Prostate gland (tissue), 2 donors: ENCODE results near the gene PER1. TPM values are rescaled to one million over a fixed set of nuclear protein-coding genes. Genes with fewer than 3 reads are reported as not detected.

ENCODE experiments used
- DNase-seq: peaks from one replicate; pipeline ENCODE4 v3.0.0-alpha.2; 2019; ENCODE audit warnings: low spot score
- H3K27ac ChIP-seq, 2 donors: fragments of 200-600 bp; sonication (generic); 2 replicates each; pipeline ENCODE4 v1.5.1; 2017 to 2019
- H3K27me3 ChIP-seq: fragments of 200-600 bp; sonication (generic); replicated peaks from 2 replicates; pipeline ENCODE4 v1.5.1; 2019; ENCODE audit not compliant: insufficient read depth
- H3K36me3 ChIP-seq, 2 donors: fragments of 200-600 bp; sonication (generic); 1 replicate in 1 of 2; 2 replicates in 1 of 2; pipeline versions ENCODE4 v1.5.1 to v1.8.1; 2017 to 2019
- H3K4me1 ChIP-seq: fragments of 200-600 bp; sonication (generic); replicated peaks from 2 replicates; pipeline ENCODE4 v1.5.1; 2019
- H3K4me3 ChIP-seq, 2 donors: fragments of 200-600 bp; sonication (generic); 2 replicates each; pipeline ENCODE4 v1.5.1; 2017 to 2019
- H3K9me3 ChIP-seq: fragments of 200-600 bp; sonication (generic); 2 replicates; pipeline ENCODE4 v1.5.1; 2017
- CTCF ChIP-seq, 4 experiments: fragments of 200-600 bp in 2 of 4; fragments of 450-650 bp in 2 of 4; sonication (generic) in 2 of 4; IDR thresholded peaks; 1 replicate in 3 of 4; 2 replicates in 1 of 4; pipeline ENCODE4 v1.5.1; 2016 to 2019; ENCODE audit warnings: antibody characterized with exemption in 4 of 4, mild to moderate bottlenecking in 2 of 4, moderate library complexity in 2 of 4
- POLR2A ChIP-seq: fragments of 450-650 bp; IDR thresholded peaks from one replicate; pipeline ENCODE4 v1.6.1; 2016; ENCODE audit warnings: antibody characterized with exemption, mild to moderate bottlenecking
- POLR2AphosphoS5 ChIP-seq: sonication (generic); formaldehyde crosslinking; IDR thresholded peaks from one replicate; pipeline ENCODE4 v1.6.1; 2017; ENCODE audit warnings: antibody characterized with exemption
- WGBS: methylation state at CpG from one replicate; pipeline ENCODE4 v1.1.5; 2018; 5-methylcytosine and 5-hydroxymethylcytosine counted together
- intact Hi-C: fragments of 100-400 bp; cut with DNase I; formaldehyde crosslinking; loops from one replicate; pipeline ENCODE4 v1.14.2; 2022
- total RNA-seq, 2 donors: library from RNA; depleted of rRNA; stranded (reverse); fragments of >200 nt; gene quantifications; one replicate each; pipeline ENCODE4 v1.1.0, GENCODE V29; 2016

Gene PER1
- total RNA-seq, 2 donors from 2014 or later: 119 to 142 TPM

- peak overlapping the region; percentile 34 to 44 for H3K4me3 ChIP-seq
- intact Hi-C loops: no loop called here
- DNase-seq: no peak
- H3K9me3 ChIP-seq: no peaks in the 10 kb centered on the region
- WGBS: 18% methylated on average over 18 of the region's 18 CpGs
- no peak for TF ChIP-seq POLR2AphosphoS5
- no peak for TF ChIP-seq CTCF (IDR thresholded peaks at IDR 0.05)
- TF ChIP-seq POLR2A: no peak
- no peaks in the 10 kb centered on the region for H3K27me3 ChIP-seq
- no peaks in the 10 kb centered on the region for H3K36me3 ChIP-seq
- H3K4me1 ChIP-seq: peaks cover 5% of the 10 kb centered on the region
- H3K27ac ChIP-seq: peak overlapping the region; percentile 78 to 82
Measured at GRCh38 chr17:8117367-8117979, 34.7 kb downstream of the PER1 start.

GRCh38 chr17:8116776-8117175 is 35.4 kb downstream of the PER1 start:
- Histone ChIP-seq H3K27ac (no peak overlapping the region), H3K4me3 (no peak overlapping the region), H3K27me3 (no peaks in the 10 kb centered on the region), H3K4me1 (peaks cover 5% of the 10 kb centered on the region), H3K9me3 (no peaks in the 10 kb centered on the region), H3K36me3 (no peaks in the 10 kb centered on the region)
- 58% methylated on average over 18 of the region's 18 CpGs for WGBS
- DNase-seq: no peak
- TF ChIP-seq POLR2AphosphoS5 (no peak), POLR2A (no peak), CTCF (IDR thresholded peaks at IDR 0.05) (no peak)
- intact Hi-C loops: no loop called here

- no peak for DNase-seq
- TF ChIP-seq CTCF (IDR thresholded peaks at IDR 0.05) (no peak), POLR2AphosphoS5 (no peak), POLR2A (no peak)
- intact Hi-C loops: no loop called here
- H3K4me3 ChIP-seq: no peak overlapping the region
- no peak overlapping the region for H3K27ac ChIP-seq
- no peaks in the 10 kb centered on the region for H3K9me3 ChIP-seq
- H3K27me3 ChIP-seq: no peaks in the 10 kb centered on the region
- 97% methylated on average over 6 of the region's 6 CpGs for WGBS
- no peaks in the 10 kb centered on the region for H3K36me3 ChIP-seq
- no peaks in the 10 kb centered on the region for H3K4me1 ChIP-seq
Measured at GRCh38 chr17:8110907-8111306, 41.3 kb downstream of the PER1 start.

GRCh38 chr17:8110456-8110804 is 41.8 kb downstream of the PER1 start:
- Histone ChIP-seq H3K27ac (no peak overlapping the region), H3K4me1 (no peaks in the 10 kb centered on the region), H3K4me3 (peak overlapping the region in 1 of 2 donors; percentile 24), H3K27me3 (no peaks in the 10 kb centered on the region), H3K36me3 (no peaks in the 10 kb centered on the region), H3K9me3 (no peaks in the 10 kb centered on the region)
- no peak for DNase-seq
- TF ChIP-seq POLR2AphosphoS5 (no peak), POLR2A (no peak), CTCF (IDR thresholded peaks at IDR 0.05) (no peak)
- intact Hi-C loops: no loop called here
- 25% methylated on average over 10 of the region's 10 CpGs for WGBS

GRCh38 chr17:8109661-8110455 is 42.3 kb downstream of the PER1 start:
- Histone ChIP-seq H3K9me3 (no peaks in the 10 kb centered on the region), H3K4me3 (peak overlapping the region; percentile 24 to 36), H3K4me1 (no peaks in the 10 kb centered on the region), H3K27me3 (no peaks in the 10 kb centered on the region), H3K27ac (no peak overlapping the region), H3K36me3 (no peaks in the 10 kb centered on the region)
- DNase-seq: peak; percentile 65
- 11% methylated on average over 48 of the region's 63 CpGs for WGBS
- TF ChIP-seq CTCF (IDR thresholded peaks at IDR 0.05) (peak; percentile 71 to 94 (median 80)), POLR2AphosphoS5 (peak; percentile 30), POLR2A (no peak)
- intact Hi-C loops: no loop called here
